GM19467 (cell line): ENCODE data around the gene C2.

Source experiments
- ATAC-seq: cut with Tn5 transposase; IDR thresholded peaks from one replicate; pipeline ENCODE4 v1.9.1; 2021; ENCODE audit warnings: mild to moderate bottlenecking, moderate library complexity; ENCODE audit not compliant: unreplicated experiment

Gene C2

GRCh38 chr6:31927242-31927862 lies at the start of gene C2:
TSS of gene C2 (plus strand) at chr6:31927717. CDS start at chr6:31927753, 36 bp downstream.
- ATAC-seq: no peak

DNA sequence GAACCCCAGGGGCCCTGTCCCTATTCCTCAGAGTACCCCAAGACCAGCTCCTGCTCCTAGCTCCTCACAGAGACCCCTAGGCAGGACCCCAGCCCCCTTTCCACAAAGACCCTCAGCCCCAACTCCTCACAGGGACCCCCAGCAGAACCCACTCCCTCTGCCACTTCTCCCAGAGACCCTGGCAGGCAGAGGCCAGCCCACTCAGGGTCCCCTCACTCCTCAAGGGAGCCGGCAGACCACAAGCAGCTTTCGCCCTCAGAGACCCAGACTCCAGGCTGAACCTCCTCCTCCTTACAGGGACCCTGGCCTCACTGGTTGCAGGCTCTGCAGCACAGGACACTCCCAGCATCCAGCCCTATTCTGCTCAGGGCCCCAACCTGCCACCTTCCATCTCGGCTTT lies 49.3 kb upstream of the C2 start:
- no peak for ATAC-seq

DNA sequence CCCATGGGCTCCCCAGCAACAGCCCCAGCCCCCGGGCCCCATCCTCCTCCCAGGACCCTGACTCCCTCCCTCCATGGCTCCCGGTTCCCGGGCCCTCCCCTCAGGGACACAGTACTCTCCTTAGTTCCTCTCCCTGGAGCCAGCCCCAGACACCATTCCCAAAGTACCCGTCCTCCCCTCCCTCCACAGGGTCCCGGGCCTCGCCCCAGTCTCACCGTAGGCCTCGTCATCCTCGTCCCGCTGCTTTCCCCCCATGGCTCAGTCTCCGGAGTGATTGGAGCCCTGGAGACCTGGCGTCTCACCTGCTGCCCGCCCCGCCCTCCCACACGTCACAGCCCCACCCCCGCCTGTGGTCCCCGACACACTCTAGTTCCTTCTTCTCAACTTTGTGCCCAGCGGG lies 48.8 kb upstream of the C2 start, which contains the start of gene SLC44A4:
Gene SLC44A4 (minus strand): TSS at position 272 of the 400 bp plus-strand sequence. CDS start 17 bp downstream, at position 255.
- ATAC-seq: no peak

DNA sequence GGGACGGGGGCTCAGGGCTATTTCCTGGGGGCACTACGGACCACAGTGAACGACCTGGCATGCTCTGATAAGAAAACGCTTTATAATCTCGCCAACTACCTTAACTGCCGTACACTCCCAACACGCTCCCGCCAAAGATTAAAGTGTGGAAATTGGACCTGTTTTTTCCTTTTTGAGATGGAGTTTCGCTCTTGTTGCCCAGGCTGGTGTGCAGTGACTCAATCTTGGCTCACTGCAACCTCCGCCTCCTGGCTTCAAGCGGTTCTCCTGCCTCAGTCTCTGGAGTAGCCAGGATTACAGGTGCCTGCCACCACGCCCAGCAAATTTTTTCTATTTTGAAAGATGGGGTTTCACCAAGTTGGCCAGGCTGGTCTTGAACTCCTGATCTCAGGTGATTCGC lies 48.4 kb upstream of the C2 start:
- ATAC-seq: no peak

- no peak for ATAC-seq
These were observed 47.6 kb upstream of the C2 start for GRCh38 chr6:31879901-31880300.

DNA sequence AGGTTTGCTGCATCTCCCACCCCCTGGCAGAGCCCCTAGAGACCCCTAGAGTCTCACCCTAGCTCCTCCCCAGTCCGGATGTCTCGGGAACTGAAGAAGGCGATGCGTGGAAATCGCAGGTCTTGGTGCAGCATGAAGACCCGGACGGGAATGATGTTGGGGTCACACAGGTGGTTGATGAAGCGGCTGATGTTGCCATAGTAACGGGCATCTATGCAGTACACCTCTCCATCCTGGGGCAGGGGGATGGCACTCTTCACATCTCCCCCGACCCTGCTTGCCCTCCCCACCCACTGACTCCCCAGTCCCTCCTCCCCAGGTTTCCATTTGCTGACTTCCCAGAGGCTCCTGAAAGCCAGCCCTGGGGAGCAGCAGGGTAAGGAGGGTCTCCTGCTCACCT lies 46.9 kb upstream of the C2 start:
- no peak for ATAC-seq

GRCh38 chr6:31881136-31881859 lies 46.2 kb upstream of the C2 start:
- ATAC-seq: no peak

- no peak for ATAC-seq
These were observed 45.2 kb upstream of the C2 start for GRCh38 chr6:31882344-31882743.

DNA sequence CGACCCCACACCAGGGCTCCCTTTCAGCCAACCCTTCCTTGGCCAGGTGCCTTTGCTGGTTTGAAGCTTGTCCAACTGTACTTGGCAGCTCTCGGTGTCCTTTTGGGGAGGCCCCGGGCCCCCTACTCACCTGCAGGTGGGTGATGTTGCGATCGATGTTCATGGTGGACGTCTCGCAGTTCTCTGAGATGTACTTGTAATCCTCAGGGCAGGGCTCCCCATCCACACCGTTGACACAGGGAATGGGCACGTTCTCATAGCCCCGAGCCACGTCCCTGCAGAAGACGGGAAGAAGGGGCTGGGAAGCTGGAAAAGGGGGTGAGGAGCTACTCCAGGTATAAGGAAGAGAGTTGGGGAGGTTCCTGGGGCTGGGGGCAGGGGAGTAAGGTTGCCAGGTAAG lies 43.8 kb upstream of the C2 start:
- ATAC-seq: no peak

DNA sequence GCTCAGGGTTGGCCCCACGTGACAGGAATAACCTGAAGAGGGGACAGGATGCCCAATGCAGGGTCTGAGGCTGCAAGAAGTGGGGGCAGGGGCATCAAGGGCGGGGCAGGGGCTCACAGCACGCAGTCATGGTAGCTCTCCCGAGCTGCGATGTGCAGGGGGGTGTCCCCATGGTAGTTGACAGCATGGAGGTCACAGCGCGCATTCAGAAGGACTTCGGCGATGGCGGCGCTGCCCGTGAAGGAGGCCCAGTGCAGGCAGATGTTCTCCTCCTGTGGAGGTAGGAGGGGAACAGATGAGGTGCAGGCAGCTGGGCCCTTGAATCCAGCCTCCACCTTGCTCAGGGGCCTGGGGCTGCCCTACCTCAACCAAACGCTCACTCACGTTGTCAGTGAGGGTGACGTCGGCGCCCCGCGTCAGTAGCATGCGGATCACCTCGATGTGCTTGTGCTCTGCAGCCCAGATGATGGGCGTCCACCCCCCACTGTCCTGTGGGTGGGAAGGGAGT lies 42.9 kb upstream of the C2 start:
- no peak for ATAC-seq

- ATAC-seq: no peak
These were observed 41.0 kb upstream of the C2 start for GRCh38 chr6:31886541-31886991.

DNA sequence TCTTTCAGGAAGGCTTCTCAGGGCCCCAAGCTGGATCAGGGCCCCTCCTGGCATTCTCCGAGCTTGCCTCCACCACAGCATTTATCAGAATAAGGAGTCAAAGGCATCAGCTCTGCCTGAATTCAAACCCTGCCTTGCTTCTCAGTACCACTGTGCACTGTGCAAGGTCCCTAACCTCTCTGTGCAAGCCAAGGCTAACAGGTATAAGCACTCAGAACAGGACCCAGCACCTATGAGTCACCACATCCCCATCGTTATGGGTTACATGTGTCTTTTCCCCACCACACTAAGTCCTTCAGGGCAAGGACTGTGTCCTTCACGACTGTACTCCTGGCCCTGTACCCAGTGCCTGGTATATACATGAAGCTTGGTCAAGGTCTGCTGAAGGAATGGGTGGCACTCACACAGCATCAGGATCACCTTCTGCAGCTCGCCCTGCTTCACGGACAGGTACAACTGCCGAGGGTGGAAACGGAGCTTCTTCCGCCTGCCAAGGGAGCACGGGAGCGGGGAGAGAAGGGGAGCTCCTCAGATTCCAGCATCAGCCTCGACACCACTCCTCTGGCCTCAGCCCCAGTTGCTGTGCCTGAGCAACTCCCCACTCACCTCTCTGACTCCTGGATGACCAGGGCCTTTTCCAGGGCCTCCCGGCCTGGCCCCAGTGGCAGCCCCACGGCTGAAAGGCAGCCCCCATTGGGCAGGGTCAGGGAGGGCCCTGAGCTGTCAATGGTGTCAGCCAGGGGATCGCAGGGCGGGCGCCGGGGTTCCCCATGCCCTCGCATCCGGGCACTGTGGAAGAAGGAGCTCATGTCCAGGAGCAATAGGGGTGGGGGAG lies 40.1 kb upstream of the C2 start:
- no peak for ATAC-seq

DNA sequence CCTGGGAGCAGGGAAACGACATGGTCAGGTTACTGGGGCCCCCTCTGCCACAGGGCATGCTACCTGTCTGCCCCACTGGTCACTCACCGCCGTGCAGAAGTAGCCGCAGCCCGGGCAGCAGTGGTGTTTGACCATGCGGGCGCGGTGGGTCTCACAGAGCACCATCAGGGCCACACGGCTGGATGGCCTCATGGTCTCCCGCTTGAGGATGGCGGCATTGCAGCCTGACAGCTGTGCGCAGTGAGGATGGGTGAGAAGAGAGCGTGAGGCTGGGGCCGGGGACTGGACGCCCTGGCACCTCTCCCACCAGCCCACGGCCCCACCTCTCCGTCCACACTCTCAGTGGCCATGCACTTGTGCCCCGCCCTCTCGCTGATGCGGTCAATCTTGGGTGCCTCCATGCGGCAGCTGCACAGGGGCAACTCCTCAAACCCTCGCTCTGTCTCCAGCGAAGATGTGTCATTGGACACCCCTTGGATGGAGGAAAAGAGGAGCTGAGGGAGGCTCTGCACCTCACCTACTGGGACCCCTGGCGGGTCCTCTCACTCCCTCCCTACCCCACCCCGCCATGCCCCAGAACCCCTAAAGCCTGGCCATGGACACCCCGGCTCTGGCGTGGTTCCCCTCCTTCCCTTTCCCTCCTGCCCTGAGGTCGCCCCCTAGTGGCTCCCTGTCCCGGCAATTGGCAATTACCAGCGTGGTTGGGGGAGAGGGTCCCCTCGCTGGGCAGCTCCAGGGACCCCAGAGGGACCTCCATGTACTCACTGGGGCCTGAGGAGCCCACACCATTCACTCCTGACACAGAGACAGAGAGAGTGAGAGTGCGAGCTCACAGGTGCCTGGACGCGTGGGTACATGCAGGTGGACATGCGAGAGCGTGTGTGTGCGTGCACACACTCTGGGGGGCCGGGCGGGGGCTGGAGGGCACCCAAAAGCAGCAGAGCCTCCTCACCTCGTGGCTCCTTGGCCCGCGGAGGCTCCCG lies 39.0 kb upstream of the C2 start:
- ATAC-seq: no peak

DNA sequence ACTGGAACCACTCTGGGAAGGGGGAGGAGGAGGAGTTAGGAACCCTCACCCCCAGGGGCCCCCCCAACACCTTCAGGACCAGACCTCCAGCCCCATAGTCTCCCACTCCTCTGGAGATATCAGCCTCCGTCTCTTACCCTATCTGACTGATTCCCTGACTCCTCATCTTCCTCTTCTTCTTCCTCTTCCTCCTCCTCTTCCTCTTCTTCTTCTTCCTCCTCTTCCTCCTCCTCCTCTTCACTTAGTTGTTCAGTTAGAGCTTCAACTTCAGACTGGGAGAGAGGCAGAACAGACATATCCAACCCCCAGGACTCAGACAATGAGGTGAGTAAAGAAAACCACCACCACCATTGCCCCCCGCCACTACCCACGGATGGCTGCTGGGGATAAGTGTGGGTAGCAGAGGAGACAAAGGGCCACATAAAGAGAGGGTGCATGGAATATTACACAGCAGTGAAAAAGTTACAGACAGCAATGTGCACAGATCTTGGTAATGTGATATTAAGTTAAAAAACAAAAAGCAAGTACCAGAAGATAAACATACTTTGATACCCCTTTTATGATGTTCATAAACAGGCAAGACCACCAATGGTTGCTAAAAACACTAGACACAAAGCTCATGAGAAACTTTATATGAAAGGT lies 38.1 kb upstream of the C2 start:
- ATAC-seq: no peak

DNA sequence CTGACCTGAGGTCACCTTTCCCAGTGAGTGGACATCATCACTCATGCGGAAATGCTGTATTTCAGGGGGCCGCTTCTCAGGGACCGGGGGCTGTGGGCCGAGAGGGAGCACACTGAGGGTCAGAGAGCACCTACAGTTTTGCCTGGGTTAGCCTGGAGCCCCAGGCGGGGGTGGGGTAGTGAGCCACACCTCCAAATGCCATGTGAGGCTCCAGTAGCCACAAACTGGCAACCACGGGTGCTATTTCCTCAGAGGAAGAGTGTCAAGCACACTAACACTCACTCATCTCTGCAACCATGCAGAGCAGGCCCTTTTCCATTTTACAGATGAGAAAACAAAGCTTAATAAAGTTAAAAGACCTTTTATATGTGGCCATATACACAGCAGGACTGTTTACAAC lies 34.7 kb upstream of the C2 start:
- no peak for ATAC-seq

- no peak for ATAC-seq
These were observed 31.0 kb upstream of the C2 start for GRCh38 chr6:31896493-31896855.

DNA sequence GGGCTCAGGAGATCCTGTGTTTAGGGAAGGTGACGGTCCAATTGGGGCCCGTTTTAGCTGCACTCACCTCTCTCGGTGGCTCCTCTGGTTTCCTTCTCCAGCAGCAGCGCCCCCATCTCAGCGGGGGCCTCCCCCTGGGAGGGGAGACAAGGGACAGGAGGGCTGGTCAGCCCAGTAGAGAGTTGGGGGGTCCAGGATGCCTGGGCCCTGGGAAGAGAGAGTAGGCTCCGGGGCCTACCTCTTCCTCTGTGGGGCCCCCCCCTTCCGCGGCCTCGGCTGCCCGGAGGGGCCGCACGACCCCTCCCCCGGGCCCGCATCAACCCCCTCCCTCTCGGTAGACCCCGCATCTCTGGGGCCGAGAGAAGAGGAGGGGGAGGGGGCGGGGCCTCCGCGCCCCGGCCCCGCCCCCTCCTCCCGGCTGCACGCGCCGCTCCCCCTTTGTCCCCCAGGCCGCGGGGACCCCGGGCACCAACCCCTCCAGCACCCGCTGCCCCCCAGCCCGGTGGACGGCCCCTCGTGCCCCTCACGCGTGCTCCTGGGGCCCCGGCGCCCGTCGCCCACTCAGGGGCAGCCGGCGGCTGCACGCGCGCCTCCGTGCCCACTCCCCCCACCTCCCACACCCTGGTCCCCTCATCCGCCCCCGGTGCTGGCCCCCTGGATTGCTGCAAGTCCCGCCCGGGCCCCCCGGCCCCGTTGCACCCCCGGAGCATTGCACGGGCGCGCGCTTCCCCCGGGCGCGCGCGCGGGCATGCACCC lies 30.5 kb upstream of the C2 start:
- ATAC-seq: no peak

DNA sequence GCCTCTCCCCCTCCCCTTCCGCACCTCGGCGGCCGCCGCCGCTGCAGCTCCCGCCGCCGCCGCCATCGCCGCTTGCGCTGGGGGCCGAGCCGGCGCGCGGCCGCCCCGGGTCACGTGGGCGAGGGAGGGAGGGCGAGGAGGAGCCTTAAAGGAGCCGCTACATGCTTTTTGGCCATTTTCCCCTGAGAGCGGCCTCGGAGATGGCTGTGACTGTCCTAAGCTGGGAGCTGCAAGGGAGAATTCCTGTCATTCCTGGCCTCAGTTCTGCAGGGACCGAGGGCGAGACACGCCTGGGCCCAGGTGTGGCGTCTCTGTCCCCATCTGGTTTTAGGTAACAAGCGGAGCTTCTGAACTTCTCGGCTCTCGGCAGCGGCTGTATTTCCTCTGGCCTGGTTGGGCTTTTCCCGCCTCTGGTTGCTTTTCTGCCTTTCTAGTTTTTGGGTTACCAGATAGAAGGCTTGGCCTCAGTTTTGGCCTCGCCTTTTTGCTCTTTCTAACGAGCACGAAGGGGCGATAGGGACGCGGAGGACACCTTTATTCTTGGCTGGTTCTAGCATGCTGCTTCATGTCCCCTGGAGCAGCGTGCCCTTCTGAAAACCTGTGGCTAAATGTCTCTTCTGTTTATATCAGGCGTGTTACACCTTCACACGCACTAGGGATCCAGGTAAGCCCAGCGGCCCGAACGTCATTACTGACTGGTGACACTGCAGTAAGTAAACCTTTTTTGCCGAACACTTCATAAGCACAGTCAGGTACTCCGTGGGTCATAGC lies 29.7 kb upstream of the C2 start, which contains the start of gene EHMT2:
Gene EHMT2 (minus strand): TSS at position 87 of the 771 bp plus-strand sequence. CDS start 21 bp downstream, at position 66.
- ATAC-seq: peak; percentile 44
